ENCODE data around the gene DRAM1. TPM values are rescaled to one million over a fixed set of nuclear protein-coding genes. Genes with fewer than 3 reads are reported as not detected.

The DRAM1 gene
- total RNA-seq, 1 experiment from 2014 or later, result 6.9 TPM

GRCh38 chr12:101908395-101908794, 31.0 kb downstream of the DRAM1 start (continued):
- no peak for TF ChIP-seq ZNF512 (CRISPR knock-in tag; IDR thresholded peaks at IDR 0.05; ENCODE audit: borderline replicate concordance)
- TF ChIP-seq ZNF121 (CRISPR knock-in tag; IDR thresholded peaks at IDR 0.05), result no peak
- TF ChIP-seq MXD4 (CRISPR knock-in tag; IDR thresholded peaks at IDR 0.05; ENCODE audit: borderline replicate concordance), result no peak
- no peak for TF ChIP-seq GABPB1 (CRISPR knock-in tag; IDR thresholded peaks at IDR 0.05)
- no peak for TF ChIP-seq ERG (CRISPR knock-in tag; IDR thresholded peaks at IDR 0.05)
- no peak for TF ChIP-seq SMAD4 (CRISPR knock-in tag; IDR thresholded peaks at IDR 0.05)
- no peak for TF ChIP-seq ZNF396 (CRISPR knock-in tag; IDR thresholded peaks at IDR 0.05; ENCODE audit: borderline replicate concordance)
- no peak for TF ChIP-seq KAT7 (CRISPR knock-in tag; IDR thresholded peaks at IDR 0.05; ENCODE audit: borderline replicate concordance)
- no peak for TF ChIP-seq IRF1 (CRISPR knock-in tag; IDR thresholded peaks at IDR 0.05)

GRCh38 chr12:101909646-101910045, 32.3 kb downstream of the DRAM1 start:
- no peak overlapping the region for H3K4me3 Mint-ChIP-seq
- ATAC-seq, result no peak
- ChIA-PET CTCF (no interaction called here), POLR2A (no interaction called here)
- H3K4me1 Mint-ChIP-seq, result peaks cover 13% of the 10 kb centered on the region
- H3K27ac Mint-ChIP-seq, result no peak overlapping the region
- no peaks in the 10 kb centered on the region for H3K36me3 Mint-ChIP-seq
- H3K27me3 Mint-ChIP-seq (ENCODE audit: low read depth), result no peaks in the 10 kb centered on the region
- no peaks in the 10 kb centered on the region for H3K9me3 Mint-ChIP-seq
- DNase-seq (ENCODE audit: low spot score), result no peak
- TF ChIP-seq TP53 (CRISPR knock-in tag; IDR thresholded peaks at IDR 0.05), result no peak
- no peak for TF ChIP-seq ZNF317 (CRISPR knock-in tag; IDR thresholded peaks at IDR 0.05; ENCODE audit: borderline replicate concordance, low read depth)
- no peak for TF ChIP-seq ZBTB21 (CRISPR knock-in tag; IDR thresholded peaks at IDR 0.05; ENCODE audit: borderline replicate concordance)
- TF ChIP-seq ZNF219 (CRISPR knock-in tag; IDR thresholded peaks at IDR 0.05; ENCODE audit: borderline replicate concordance), result no peak
- TF ChIP-seq ZNF512 (CRISPR knock-in tag; IDR thresholded peaks at IDR 0.05; ENCODE audit: borderline replicate concordance), result no peak
- no peak for TF ChIP-seq CTCF (IDR thresholded peaks at IDR 0.05)
- no peak for TF ChIP-seq USF1 (CRISPR knock-in tag; IDR thresholded peaks at IDR 0.05)
- no peak for TF ChIP-seq ARID4B (CRISPR knock-in tag; IDR thresholded peaks at IDR 0.05; ENCODE audit: borderline replicate concordance)
- no peak for TF ChIP-seq E2F1 (CRISPR knock-in tag; IDR thresholded peaks at IDR 0.05)
- no peak for TF ChIP-seq MAX (CRISPR knock-in tag; IDR thresholded peaks at IDR 0.05)
- TF ChIP-seq SP1 (CRISPR knock-in tag; conservative IDR thresholded peaks at IDR 0.05), result no peak
- TF ChIP-seq MXD4 (CRISPR knock-in tag; IDR thresholded peaks at IDR 0.05; ENCODE audit: borderline replicate concordance), result no peak
- no peak for TF ChIP-seq NFYB (CRISPR knock-in tag; conservative IDR thresholded peaks at IDR 0.05; ENCODE audit: low read depth)

All from WTC11 (cell line).